NAMALWA (cell line): ENCODE measurements around the gene CIDEA.

ENCODE experiments used
- DNase-seq: peaks from one replicate; pipeline ENCODE4 v3.0.0-alpha.2; 2015; ENCODE audit warnings: low spot score

CIDEA gene

DNA sequence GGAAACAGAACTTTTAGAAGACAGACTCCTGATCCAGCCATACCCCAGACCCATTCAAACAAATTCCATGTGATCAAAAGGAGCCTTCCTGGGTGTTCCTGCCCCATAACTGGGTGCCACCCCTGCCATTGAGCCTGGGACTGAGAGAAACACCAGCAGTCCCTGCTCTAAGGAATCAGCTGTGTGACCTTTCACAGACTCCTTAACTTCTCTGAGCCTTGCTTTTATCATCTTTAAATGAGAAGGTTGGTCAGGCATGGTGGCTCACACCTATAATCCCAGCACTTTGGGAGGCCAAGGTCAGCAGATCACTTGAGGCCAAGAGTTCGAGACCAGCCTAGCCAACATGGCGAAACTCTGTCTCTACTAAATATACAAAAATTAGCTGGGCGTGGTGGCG, 20.6 kb downstream of the CIDEA start:
- no peak for DNase-seq

DNA sequence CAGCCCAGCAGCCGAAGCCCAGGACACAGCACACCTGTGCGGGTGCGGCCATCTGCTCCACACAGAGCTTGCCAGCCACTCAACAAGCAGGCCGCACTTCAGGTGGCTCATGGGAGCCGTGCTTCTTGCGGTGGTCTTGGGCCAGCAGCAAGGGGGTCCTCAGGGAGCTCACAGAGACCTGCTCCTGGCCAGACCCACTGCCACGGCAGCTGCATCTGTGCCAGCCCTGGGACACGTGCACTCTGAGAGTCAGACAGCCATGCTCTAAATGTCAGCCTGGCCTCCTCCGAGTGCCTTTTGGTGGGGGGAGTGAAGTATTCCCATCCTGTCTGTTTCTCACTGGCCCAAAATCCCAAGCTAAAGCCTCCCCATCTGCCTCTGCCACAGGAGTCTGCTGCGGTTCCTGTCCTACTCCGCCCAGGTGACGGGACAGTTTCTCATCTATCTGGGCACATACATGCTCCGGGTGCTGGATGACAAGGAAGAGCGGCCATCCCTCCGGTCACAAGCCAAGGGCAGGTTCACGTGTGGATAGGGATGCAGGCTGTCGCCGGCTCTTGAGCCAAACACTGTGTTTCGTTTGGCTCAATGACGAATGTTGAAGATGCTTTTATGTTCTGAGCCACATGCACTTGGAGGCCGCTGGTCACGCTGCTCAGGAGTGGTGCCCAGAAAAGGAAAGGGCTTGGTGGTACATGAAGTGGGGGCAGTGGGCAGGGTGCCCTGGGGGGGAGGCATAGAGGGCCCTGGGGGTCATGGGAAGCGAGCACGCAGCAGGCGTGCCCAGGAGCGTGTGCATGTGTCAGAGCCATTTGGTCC, 22.8 kb downstream of the CIDEA start:
- DNase-seq: no peak

DNA sequence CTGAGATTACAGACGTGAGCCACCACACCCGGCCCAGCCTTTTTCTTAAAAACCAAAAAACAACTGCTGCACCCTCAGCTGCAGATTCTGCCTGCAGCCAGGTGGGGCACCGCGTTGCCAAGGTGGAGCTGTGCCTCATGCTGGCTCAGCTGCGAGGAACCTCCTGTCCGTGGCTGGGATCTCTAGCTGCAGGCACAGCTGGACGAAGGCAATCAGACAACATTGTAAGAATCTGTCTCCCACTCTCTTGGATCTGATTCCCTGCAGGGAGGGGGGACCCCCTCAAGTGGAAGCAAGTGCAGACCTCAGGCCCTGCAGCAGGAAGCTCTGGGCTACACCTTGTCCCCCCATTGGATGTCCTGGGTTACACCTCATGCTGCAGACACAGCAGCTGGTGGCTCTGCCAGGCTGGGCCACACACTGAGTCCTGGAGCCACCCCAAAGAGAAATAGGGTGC, 24.1 kb downstream of the CIDEA start:
- DNase-seq: peak; percentile 51

DNA sequence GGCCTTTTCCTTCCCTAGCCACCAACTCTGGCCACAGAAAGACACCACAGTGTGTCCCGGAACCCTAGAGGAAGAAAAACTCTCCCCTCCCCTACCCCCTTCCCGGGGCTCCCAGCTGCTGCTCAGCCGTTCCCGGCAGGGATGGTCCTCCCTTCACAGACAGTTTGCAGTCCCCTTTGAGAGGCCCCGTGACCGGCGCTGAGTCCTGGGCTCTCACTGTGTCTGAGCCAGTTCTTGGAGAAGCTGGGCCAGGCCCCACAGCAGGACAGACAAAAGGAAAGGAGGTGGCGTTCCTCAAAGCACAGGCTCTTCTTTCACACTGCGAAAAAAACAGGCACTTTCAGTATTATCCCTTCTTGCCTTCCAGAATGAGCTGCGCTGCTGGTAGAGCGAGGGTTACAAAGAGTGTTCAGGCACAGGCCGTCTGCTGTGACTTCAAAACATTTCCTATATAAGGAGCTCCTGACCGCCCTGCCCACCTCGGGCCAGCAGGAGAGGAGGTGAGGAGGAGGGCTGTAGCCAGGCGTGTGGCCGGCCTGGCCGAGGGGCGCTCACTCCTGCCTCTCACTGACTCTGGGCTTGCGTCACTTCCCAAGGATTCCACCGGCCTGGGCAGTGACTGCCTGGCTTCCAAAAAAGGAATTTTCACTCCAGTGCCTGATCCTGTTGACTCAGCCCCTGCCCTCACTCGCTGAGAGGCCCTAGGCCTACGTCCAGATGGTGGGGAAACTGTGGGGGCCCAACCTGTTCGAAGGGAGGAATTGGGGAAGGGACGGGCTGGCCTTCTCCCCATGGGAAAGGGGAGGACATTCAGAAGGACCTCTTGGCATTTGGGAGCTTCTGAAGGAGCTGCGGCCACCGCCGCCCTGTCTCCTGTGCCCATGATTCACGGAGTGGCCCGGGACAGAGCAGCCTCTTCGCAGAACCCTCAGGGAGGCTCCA, 24.9 kb downstream of the CIDEA start:
- no peak for DNase-seq

DNA sequence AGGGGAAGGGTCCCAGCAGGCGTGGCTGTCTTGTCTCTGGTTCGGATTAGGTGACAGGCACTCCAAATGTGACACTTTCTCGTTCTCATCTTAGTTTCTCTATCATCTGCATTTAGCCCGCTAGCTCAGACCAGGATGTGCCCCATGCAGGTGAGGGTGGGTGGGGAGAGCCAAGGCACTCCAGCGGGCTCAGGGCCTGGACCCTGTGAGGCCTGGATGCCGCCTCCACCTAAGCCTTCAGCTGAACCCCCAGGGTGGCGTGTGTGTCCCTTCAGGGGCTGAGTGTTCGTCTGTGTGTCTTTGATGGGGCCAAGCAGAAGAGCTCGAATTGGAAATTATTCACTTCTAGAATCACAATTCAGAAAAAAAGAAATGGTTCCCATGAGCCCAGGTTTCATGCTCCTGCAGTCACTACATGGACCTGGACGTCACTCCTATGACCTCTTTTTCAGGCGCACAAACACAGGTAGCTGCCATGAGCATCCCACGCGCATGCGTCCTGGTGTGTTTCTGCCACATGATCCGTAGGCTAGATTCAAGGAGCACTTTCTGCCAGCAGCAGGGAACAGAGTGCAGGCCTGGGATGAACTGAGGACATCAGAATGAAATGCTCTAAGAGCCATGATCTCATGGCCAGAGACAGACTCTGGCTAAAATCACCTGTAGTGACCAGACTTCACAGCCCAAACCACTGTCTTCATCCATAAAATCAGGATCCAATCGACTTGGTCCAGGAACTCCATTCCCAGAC, 25.8 kb downstream of the CIDEA start:
- DNase-seq: no peak

DNA sequence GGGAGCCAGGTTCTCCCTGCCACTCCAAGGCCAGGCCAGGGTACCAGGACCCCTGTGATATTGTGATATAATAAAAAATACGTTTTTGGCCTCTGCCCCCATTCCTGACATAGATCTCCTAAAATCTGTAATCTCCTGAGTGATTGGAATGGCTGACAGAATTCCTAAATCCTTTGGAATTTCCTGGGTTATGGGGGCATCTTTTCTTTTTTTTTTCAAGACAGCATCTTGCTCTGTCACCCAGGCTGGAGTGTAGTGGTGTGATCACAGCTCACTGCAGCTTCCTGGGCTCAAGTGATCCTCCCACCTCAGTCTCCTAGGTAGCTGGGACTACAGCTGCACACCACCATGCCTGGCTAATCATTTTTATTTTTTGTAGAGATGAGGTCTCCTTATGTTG, 27.7 kb downstream of the CIDEA start:
- no peak for DNase-seq

DNA sequence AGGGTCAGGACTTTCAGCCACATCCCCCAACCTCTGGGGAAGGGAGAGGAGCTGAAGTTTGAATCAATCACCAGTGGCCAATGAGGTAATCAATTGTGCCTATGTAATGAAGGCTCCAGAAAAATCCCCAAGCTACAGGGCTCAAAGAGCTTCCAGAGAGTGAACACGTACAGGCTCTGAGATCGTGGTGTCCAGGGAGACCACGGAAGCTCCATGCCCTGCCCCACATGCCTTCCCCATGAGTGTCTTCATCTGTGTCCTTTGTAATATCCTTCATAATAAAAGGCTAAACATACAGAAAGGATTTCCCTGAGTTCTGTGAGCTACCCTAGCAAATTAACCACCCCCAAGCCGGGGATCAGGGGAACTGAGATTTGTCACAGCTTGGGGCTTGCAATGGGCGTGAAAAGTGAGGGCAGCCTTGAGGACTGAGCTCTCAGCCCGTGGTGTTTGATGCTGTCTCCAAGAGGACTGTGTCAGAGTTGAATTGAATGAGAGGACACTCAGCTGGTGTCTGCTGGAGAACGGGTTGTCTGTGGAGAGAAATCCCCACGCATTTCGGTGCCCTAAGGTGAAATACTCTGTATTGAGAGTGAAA, 28.4 kb downstream of the CIDEA start:
- no peak for DNase-seq

DNA sequence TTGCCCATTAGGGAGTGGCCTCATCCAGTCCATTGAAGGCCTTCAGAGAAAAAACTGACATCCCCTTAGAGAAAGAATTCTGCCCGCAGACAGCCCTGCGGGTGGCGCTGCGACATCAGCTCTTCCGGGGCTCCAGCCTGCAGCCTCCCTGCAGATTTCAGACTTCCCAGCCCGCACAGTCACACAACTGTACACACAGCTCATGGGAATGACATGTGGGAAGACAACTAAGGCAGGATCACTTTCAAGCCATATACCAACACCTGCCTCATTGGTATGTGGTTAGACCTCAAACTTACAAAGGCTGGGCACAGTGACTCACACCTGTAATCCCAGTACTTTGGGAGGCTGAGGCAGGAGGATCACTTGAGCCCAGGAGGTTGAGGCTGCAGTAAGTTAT, 29.1 kb downstream of the CIDEA start:
- no peak for DNase-seq

DNA sequence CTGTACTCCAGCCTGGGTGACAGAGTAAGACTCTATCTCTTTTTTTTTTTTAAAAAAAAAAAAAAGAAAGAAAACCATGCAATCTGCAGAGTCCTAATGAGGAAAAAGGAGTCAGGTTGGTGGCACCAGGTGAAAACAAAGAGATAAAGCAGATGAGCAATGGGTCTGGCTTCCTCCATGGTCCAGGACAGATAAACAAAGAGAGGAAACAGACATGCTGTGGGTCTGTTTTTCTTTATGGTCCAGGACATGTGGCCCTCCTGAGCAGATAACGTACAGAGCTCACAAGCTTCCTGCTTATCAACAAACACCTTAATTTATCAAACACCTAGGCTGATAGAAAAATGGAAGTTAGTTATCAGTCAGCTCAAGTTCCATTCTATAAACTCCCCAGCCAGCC, 29.5 kb downstream of the CIDEA start:
- DNase-seq: no peak

DNA sequence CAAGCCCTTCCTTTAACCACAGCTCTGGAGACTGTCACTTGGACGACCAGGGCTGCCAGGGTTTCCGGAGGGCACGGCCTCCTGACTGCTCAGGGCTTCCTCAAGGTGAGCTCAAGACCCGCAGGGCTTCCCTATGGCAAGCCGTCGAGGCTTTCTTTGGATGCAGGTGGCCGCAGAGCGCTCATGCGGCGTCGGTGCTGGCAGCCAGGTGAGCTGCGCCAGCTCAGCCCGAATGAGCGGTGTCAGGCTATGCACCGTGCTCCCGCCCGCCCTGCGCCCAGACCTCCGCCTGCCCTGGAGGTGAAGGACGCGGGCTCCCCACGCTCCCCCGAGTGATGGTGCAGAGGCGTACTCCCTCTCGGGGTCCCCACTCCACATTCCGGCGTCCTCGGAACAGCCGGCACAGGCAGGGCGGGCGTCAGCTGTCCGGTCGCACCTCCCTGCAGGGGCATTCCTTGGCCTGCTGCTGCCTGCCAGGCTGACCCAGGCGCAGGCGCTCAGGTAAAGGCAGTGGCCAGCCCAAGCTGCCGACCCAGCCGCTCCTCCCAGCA, 33.0 kb downstream of the CIDEA start:
- DNase-seq: no peak

DNA sequence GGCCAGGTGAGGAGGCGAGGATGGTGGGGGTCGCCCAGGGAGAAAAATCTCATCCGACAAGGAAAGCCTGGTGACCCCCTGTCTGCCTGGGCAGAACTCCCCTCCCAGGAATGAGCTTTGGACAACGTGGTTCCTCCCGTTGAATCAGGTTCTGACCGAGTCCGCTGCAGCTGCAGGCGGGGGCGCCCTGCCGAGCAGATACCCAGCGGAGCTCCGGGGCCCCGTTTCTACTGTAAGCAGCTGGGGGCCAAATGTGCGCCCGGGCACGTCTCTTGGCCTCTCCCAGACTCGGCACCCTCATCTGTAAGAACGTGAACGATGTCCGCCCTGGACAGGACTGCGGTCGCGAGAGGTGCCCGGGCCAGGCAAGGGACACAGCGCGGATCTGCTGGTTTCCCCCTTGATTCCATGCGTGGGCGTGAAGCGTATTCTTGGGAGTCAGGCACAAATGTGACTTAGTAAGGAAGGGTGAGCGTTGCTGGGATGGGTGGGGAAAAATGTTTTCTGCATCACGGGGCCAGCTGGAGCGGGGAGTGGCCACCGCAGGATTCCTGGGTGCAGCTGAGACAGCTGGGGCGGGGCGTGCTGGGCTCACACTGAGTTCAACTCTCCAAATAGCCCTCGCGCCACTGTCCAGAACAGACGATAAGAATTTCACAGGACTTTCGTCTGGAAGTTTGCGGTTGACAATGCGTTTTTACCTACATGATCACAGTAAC, 33.7 kb downstream of the CIDEA start:
- DNase-seq: no peak

DNA sequence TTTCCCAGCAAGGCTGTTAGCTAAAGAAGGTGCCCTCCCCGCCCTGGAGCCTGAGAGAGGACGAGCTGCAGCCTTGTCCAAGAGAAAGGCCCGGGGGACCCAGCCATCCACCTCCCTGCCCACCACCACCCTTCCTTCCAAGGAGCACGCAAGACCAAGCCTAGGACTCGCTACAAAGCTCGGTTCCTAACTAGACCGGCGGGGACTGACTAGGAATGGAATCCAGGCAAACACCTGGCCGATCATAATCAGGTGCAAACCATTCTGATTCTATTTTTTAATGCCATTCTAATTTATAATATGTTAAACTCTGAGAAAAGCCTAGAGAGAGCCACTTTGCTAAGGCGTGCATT, 34.2 kb downstream of the CIDEA start:
- DNase-seq: no peak

DNA sequence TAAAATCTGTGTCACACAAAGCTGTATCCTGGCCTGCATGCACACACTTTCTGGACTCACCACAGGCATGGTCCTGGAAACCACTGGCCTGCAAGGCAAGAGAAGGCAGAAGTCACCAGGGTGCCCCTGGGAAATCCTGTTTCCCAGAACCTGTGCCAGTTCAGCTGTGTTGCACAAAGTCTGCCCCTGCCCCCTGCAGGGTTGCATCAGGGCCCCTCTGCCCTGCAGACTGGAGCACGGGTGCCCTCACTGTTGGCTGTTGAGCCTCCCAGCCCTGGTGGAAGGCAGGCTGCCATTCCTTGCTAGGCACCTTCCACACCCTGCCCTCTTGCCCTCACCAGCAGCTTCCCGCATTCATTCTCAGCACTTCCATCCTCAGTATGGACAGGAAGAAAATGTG, 35.9 kb downstream of the CIDEA start:
- no peak for DNase-seq

DNA sequence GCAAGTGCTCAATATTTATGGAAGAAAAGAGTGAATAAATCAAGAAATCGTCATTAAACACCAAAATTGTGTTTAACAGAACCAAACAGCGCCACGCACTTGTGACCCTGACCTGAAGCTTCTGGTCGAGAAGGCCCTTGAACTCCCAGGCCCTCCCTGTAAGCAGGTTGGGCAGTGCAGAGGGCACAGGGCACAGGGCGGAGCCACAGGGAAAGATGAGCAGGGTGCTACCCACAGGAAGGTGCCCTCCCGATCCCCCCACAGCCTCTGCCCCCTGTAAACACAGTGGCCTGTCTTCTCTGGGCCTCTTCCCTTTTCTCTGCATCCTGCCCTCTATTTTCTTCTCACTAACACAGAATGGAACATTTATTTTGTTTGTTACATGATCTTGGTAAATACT, 37.0 kb downstream of the CIDEA start:
- no peak for DNase-seq

DNA sequence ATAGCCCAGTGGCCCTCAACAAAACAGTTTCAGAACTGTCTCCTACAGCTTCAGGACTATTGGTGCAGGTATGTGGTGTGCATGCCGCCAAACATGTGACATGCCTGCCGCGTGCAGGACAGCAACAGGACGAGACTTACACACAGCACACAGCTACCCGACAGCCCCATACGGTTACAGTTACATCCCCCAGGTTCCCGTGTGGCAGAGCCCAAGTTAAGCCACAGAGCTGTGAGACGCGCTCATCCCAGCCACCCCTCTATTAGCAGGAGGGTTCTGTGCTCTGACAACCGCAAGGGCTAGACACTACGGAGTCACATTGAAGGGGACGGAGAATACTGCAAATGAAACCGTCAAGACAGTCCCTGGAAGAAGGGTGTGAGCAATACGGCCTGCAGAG, 37.5 kb downstream of the CIDEA start:
- no peak for DNase-seq

DNA sequence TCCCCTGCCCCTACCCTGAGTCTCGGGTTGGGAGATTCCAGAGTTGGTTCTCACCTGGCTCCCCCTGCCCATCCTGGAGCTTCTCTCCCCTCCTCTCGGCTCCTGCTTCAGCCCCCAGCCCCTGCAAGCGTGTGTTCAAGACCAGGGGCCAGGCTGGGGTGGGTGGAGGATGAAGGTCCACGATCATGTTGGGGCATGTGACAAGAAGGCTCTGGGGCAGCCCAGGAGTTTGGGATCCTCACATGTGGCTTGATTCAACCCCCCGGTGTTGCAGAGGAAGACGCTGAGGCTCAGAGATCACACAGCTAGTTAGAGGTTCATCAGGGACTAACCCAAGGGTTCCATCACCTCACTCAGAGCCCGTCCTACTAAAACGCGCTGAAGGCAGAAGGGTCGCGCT, 39.7 kb downstream of the CIDEA start:
- DNase-seq: no peak

DNA sequence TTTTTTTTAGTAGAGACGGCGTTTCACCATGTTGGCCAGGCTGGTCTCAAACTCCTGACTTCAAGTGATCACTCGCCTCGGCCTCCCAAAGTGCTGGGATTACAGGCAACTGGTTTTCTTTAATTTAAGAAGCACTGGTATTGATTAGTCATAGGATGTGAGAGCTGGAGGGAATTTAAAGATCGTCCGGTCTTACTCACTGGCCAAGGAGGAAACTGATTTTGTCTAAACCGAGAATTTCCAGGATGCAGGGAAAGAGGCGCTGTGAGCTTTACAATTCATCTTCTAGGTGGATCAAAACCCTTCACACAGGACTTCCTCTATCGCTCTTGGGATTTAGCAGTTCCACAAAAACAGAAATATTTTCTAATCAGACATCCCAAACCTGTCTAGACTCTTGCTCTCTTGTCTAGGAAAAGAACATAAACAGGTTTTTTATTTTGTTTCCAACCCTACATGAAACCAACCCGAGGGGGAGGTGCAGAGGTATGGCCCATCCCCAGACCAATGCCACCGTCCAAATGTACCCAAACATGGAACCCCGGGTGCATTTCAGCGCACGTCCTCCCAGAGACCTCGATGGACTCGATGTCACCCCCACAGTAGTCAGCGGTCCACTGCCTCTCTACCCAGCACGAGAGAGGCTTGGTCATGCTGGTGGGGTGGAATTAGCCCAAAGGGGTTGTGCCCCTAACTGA, 41.4 kb downstream of the CIDEA start:
- DNase-seq: no peak

DNA sequence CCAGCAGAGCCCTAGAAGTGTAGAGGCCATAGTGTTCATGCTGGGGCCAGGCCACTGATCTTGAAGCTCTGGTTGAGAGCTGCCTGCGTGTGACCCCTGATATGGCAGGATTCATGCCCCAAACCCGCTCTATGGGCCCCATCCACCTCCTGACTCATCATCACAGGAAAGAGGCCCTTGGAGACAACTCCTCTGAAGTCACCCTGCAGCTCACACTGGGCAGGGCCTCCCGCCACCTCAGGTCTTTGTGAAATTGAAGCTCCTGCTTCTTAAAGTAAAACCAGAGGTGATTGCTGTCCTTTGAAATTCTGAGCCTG, 41.9 kb downstream of the CIDEA start:
- DNase-seq: no peak

DNA sequence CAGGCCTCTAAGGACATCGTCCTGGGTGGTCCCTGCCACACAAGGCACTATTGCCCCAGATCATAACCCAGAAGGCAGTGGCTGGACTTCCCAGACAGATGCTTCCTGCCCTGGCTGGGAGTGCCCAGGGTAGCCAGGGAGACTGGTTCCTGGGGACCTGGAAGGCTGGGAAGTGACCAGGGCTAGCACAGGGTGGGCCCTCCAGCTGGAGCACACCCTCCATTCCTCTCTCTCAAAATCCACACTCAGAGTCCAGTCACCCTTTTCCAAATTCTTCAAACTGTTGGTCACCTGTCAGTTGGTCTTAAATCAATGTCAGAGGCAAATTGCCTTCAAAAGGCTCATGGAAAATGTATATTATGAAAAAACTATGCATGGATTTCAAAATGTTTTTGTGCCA, 42.3 kb downstream of the CIDEA start:
- no peak for DNase-seq

DNA sequence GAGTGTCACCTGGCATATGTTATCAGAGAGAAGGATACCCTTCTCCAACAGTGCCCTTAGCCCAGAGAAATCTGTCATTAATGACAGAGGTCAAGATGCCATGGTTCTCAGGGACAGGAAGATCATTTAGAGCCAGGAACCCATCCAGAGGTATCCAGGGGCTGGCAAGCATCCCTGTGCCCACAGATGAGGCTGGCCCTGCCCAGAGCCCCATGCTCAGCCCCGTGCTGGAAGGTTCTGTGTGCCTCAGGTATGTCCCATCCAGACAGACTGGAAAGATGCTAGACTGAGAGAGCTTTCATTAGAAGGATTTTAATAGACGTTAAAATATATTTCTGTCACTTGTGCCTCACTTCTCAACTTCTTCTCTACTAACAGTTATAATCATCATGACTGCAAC, 45.7 kb downstream of the CIDEA start:
- DNase-seq: no peak
